SK-N-SH treated with all-trans-retinoic acid at 6 μM for 48 hours (cell line): ENCODE results near the gene GRK5.

Experiments used
- ATAC-seq: fragments of 200-7000 bp; cut with Tn5 transposase; 3 replicates; pipeline ENCODE4 v1.9.1; 2020; ENCODE audit warnings: mild to moderate bottlenecking, moderate library complexity
- ARNTL ChIP-seq: fragments of 450-650 bp; formaldehyde crosslinking; IDR thresholded peaks from 2 replicates; pipeline ENCODE4 v1.5.0; 2020; ENCODE audit warnings: low read depth, mild to moderate bottlenecking, moderate library complexity, borderline replicate concordance
- BACH2 ChIP-seq: fragments of 250-450 bp; sonication (Bioruptor Pico); IDR thresholded peaks from 2 replicates; pipeline ENCODE4 v1.9.0; 2021; ENCODE audit warnings: mild to moderate bottlenecking, borderline replicate concordance
- CSDC2 ChIP-seq: fragments of 250-450 bp; sonication (Bioruptor Pico); IDR thresholded peaks from 2 replicates; pipeline ENCODE4 v1.5.0; 2020; ENCODE audit warnings: mild to moderate bottlenecking, moderate library complexity
- CSRNP3 ChIP-seq: fragments of 250-450 bp; sonication (Bioruptor Pico); IDR thresholded peaks from 2 replicates; pipeline ENCODE4 v1.5.1; 2021; ENCODE audit warnings: mild to moderate bottlenecking, moderate library complexity
- ESRRG ChIP-seq: fragments of 250-450 bp; sonication (Bioruptor Pico); IDR thresholded peaks from 2 replicates; pipeline ENCODE4 v1.6.1; 2021; ENCODE audit warnings: mild to moderate bottlenecking
- GLIS3 ChIP-seq: fragments of 250-450 bp; sonication (Bioruptor Pico); IDR thresholded peaks from 2 replicates; pipeline ENCODE4 v1.5.0; 2020; ENCODE audit warnings: mild to moderate bottlenecking, moderate library complexity
- ISL1 ChIP-seq: fragments of 250-450 bp; sonication (Bioruptor Pico); IDR thresholded peaks from 2 replicates; pipeline ENCODE4 v2.1.2; 2022; ENCODE audit warnings: mild to moderate bottlenecking, moderate library complexity
- OSR1 ChIP-seq: fragments of 250-450 bp; sonication (Bioruptor Pico); IDR thresholded peaks from 2 replicates; pipeline ENCODE4 v1.8.0; 2022; ENCODE audit warnings: moderate library complexity, mild to moderate bottlenecking, inconsistent platforms
- PATZ1 ChIP-seq: fragments of 250-450 bp; sonication (Bioruptor Pico); IDR thresholded peaks from 2 replicates; pipeline ENCODE4 v1.8.0; 2020; ENCODE audit warnings: mild to moderate bottlenecking, moderate library complexity, borderline replicate concordance
- POU6F1 ChIP-seq: fragments of 250-450 bp; sonication (Bioruptor Pico); IDR thresholded peaks from 2 replicates; pipeline ENCODE4 v1.8.0; 2021; ENCODE audit warnings: low read depth, mild to moderate bottlenecking, moderate library complexity, borderline replicate concordance
- PPARA ChIP-seq: fragments of 250-450 bp; sonication (Bioruptor Pico); IDR thresholded peaks from 2 replicates; pipeline ENCODE4 v1.5.0; 2020; ENCODE audit warnings: mild to moderate bottlenecking, borderline replicate concordance
- RARB ChIP-seq: fragments of 250-450 bp; sonication (Bioruptor Pico); IDR thresholded peaks from 2 replicates; pipeline ENCODE4 v1.8.0; 2021; ENCODE audit warnings: mild to moderate bottlenecking, moderate library complexity
- SNAI2 ChIP-seq: fragments of 250-450 bp; sonication (Bioruptor Pico); IDR thresholded peaks from 2 replicates; pipeline ENCODE4 v1.5.0; 2020; ENCODE audit warnings: mild to moderate bottlenecking, moderate library complexity
- TCF4 ChIP-seq: fragments of 250-450 bp; sonication (Bioruptor Pico); IDR thresholded peaks from 2 replicates; pipeline ENCODE4 v1.8.0; 2021; ENCODE audit warnings: mild to moderate bottlenecking, moderate library complexity, borderline replicate concordance
- TOX ChIP-seq: fragments of 250-450 bp; sonication (Bioruptor Pico); IDR thresholded peaks from 2 replicates; pipeline ENCODE4 v1.8.0; 2021; ENCODE audit warnings: mild to moderate bottlenecking, moderate library complexity, borderline replicate concordance
- TSHZ2 ChIP-seq: fragments of 250-450 bp; sonication (Bioruptor Pico); IDR thresholded peaks from 2 replicates; pipeline ENCODE4 v1.5.0; 2020; ENCODE audit warnings: mild to moderate bottlenecking, moderate library complexity
- ZC3H10 ChIP-seq: fragments of 250-450 bp; sonication (Bioruptor Pico); IDR thresholded peaks from 2 replicates; pipeline ENCODE4 v1.5.1; 2021; ENCODE audit warnings: mild to moderate bottlenecking, moderate library complexity
- ZFP3 ChIP-seq: fragments of 250-450 bp; sonication (Bioruptor Pico); IDR thresholded peaks from 2 replicates; pipeline ENCODE4 v1.5.0; 2020; ENCODE audit warnings: mild to moderate bottlenecking, moderate library complexity
- ZFP30 ChIP-seq: fragments of 450-650 bp; formaldehyde crosslinking; IDR thresholded peaks from 2 replicates; pipeline ENCODE4 v1.5.0; 2022; ENCODE audit warnings: mild to moderate bottlenecking, moderate library complexity
- ZNF565 ChIP-seq: fragments of 450-650 bp; formaldehyde crosslinking; conservative IDR thresholded peaks from 2 replicates; pipeline ENCODE4 v1.5.0; 2020; ENCODE audit warnings: low read depth, mild to moderate bottlenecking, moderate library complexity
- ZNF70 ChIP-seq: fragments of 450-650 bp; formaldehyde crosslinking; IDR thresholded peaks from 2 replicates; pipeline ENCODE4 v1.5.0; 2020; ENCODE audit warnings: mild to moderate bottlenecking, moderate library complexity
- ZNF8 ChIP-seq: fragments of 450-650 bp; formaldehyde crosslinking; IDR thresholded peaks from 2 replicates; pipeline ENCODE4 v1.5.0; 2020; ENCODE audit warnings: mild to moderate bottlenecking, moderate library complexity

Gene GRK5

GRCh38 chr10:119465085-119465484 is 257.7 kb downstream of the GRK5 start:
- no peak for TF ChIP-seq OSR1 (CRISPR knock-in tag)
- TF ChIP-seq SNAI2 (CRISPR knock-in tag): no peak
- no peak for TF ChIP-seq ESRRG (CRISPR knock-in tag)
- TF ChIP-seq ISL1 (CRISPR knock-in tag): no peak
- TF ChIP-seq ZNF70 (CRISPR knock-in tag): no peak
- TF ChIP-seq ZFP3 (CRISPR knock-in tag): no peak
- TF ChIP-seq BACH2: no peak
- TF ChIP-seq CSRNP3 (CRISPR knock-in tag): no peak
- no peak for TF ChIP-seq TOX (CRISPR knock-in tag)
- no peak for TF ChIP-seq ZNF8 (CRISPR knock-in tag)
- no peak for TF ChIP-seq ARNTL (CRISPR knock-in tag)
- no peak for TF ChIP-seq RARB (CRISPR knock-in tag)
- TF ChIP-seq ZFP30: no peak
- no peak for TF ChIP-seq TSHZ2
- no peak for TF ChIP-seq TCF4
- no peak for TF ChIP-seq ZC3H10 (CRISPR knock-in tag)
- no peak for TF ChIP-seq PATZ1 (CRISPR knock-in tag)
- no peak for TF ChIP-seq PPARA (CRISPR knock-in tag)
- TF ChIP-seq CSDC2 (CRISPR knock-in tag): no peak
- ATAC-seq: no peak

- no peak for ATAC-seq
- TF ChIP-seq ISL1 (CRISPR knock-in tag): no peak
- no peak for TF ChIP-seq ZC3H10 (CRISPR knock-in tag)
- TF ChIP-seq BACH2: no peak
- no peak for TF ChIP-seq SNAI2 (CRISPR knock-in tag)
- no peak for TF ChIP-seq ZNF8 (CRISPR knock-in tag)
- TF ChIP-seq POU6F1 (CRISPR knock-in tag): no peak
- TF ChIP-seq ZNF565 (CRISPR knock-in tag): no peak
- TF ChIP-seq ARNTL (CRISPR knock-in tag): no peak
- no peak for TF ChIP-seq ZFP30
- no peak for TF ChIP-seq RARB (CRISPR knock-in tag)
- no peak for TF ChIP-seq ESRRG (CRISPR knock-in tag)
- no peak for TF ChIP-seq CSDC2 (CRISPR knock-in tag)
- TF ChIP-seq ZNF70 (CRISPR knock-in tag): no peak
- TF ChIP-seq TOX (CRISPR knock-in tag): no peak
- TF ChIP-seq ZFP3 (CRISPR knock-in tag): no peak
- no peak for TF ChIP-seq PATZ1 (CRISPR knock-in tag)
- TF ChIP-seq TSHZ2: no peak
- no peak for TF ChIP-seq OSR1 (CRISPR knock-in tag)
- no peak for TF ChIP-seq GLIS3 (CRISPR knock-in tag)
Observed at GRCh38 chr10:119466076-119466475, 258.7 kb downstream of the GRK5 start.
